WI38 (cell line): ENCODE measurements around the gene BLVRA.

Source experiments
- H3K4me3 ChIP-seq: 2 replicates; pipeline ENCODE4 v1.5.1; 2011; ENCODE audit warnings: low read depth, mild to moderate bottlenecking, control low read depth, low read length
- CTCF ChIP-seq: IDR thresholded peaks from 2 replicates; pipeline ENCODE4 v1.5.1; 2012; ENCODE audit warnings: low read depth, mild to moderate bottlenecking, control low read depth, low read length

Gene BLVRA

GRCh38 chr7:43737467-43738127 lies 20.9 kb upstream of the BLVRA start:
- TF ChIP-seq CTCF, result no peak
- no peak overlapping the region for H3K4me3 ChIP-seq

GRCh38 chr7:43742692-43743091 lies 15.8 kb upstream of the BLVRA start:
- H3K4me3 ChIP-seq, result no peak overlapping the region
- no peak for TF ChIP-seq CTCF

GRCh38 chr7:43747328-43748105 lies 11.0 kb upstream of the BLVRA start:
- no peak for TF ChIP-seq CTCF

GRCh38 chr7:43749383-43749940 lies 9.0 kb upstream of the BLVRA start:
- no peak overlapping the region for H3K4me3 ChIP-seq
- no peak for TF ChIP-seq CTCF

More at GRCh38 chr7:43747328-43748105, 11.0 kb upstream of the BLVRA start:
- no peak overlapping the region for H3K4me3 ChIP-seq

GRCh38 chr7:43750016-43750887 lies 8.2 kb upstream of the BLVRA start:
- TF ChIP-seq CTCF, result no peak

GRCh38 chr7:43752411-43752810 lies 6.1 kb upstream of the BLVRA start:
- H3K4me3 ChIP-seq, result no peak overlapping the region
- TF ChIP-seq CTCF, result no peak

More at GRCh38 chr7:43750016-43750887, 8.2 kb upstream of the BLVRA start:
- no peak overlapping the region for H3K4me3 ChIP-seq
